Measurements from ENCODE around the gene UBE2G2. TPM values are rescaled to one million over a fixed set of nuclear protein-coding genes. Genes with fewer than 3 reads are reported as not detected.

Gene UBE2G2
- total RNA-seq, 1 experiment from 2014 or later: 126 TPM

GRCh38 chr21:44784810-44785209 lies 16.8 kb downstream of the UBE2G2 start:
- Histone ChIP-seq H3K4me3 (ENCODE audit: low read length) (no peak overlapping the region), H4K20me1 (ENCODE audit: insufficient read depth, low read depth, low read length) (peaks cover 56% of the 10 kb centered on the region), H3K27ac (ENCODE audit: low read length) (no peak overlapping the region), H3K4me1 (ENCODE audit: low read length) (peaks cover 6% of the 10 kb centered on the region), H3K4me2 (ENCODE audit: low read depth, low read length, poor library complexity, severe bottlenecking) (no peak overlapping the region), H3K36me3 (ENCODE audit: insufficient read depth, low read length) (peaks cover 28% of the 10 kb centered on the region), H3K9me2 (replicated peaks; ENCODE audit: insufficient read depth, low read length) (no peaks in the 10 kb centered on the region), H2AFZ (ENCODE audit: low read length) (no peak overlapping the region), H3K9me3 (ENCODE audit: low read length) (no peaks in the 10 kb centered on the region), H3K27me3 (ENCODE audit: low read length) (no peaks in the 10 kb centered on the region), H3K79me2 (ENCODE audit: low read length) (peaks cover 97% of the 10 kb centered on the region), H3K9ac (ENCODE audit: low read length) (no peak overlapping the region)
- no peak for DNase-seq

GRCh38 chr21:44783020-44783696 lies 18.5 kb downstream of the UBE2G2 start:
- Histone ChIP-seq H4K20me1 (ENCODE audit: insufficient read depth, low read depth, low read length) (peaks cover 47% of the 10 kb centered on the region), H3K4me1 (ENCODE audit: low read length) (no peaks in the 10 kb centered on the region), H2AFZ (ENCODE audit: low read length) (no peak overlapping the region)

GRCh38 chr21:44780767-44781459 lies 20.7 kb downstream of the UBE2G2 start:
- Histone ChIP-seq H3K36me3 (ENCODE audit: insufficient read depth, low read length) (peaks cover 30% of the 10 kb centered on the region), H3K27me3 (ENCODE audit: low read length) (no peaks in the 10 kb centered on the region), H3K79me2 (ENCODE audit: low read length) (peaks cover 81% of the 10 kb centered on the region)

More at GRCh38 chr21:44783020-44783696, 18.5 kb downstream of the UBE2G2 start:
- H3K9me2 ChIP-seq (replicated peaks; ENCODE audit: insufficient read depth, low read length): no peaks in the 10 kb centered on the region
- peaks cover 93% of the 10 kb centered on the region for H3K79me2 ChIP-seq (ENCODE audit: low read length)
- H3K9me3 ChIP-seq (ENCODE audit: low read length): no peaks in the 10 kb centered on the region
- H3K27ac ChIP-seq (ENCODE audit: low read length): no peak overlapping the region
- no peak overlapping the region for H3K4me3 ChIP-seq (ENCODE audit: low read length)
- H3K4me2 ChIP-seq (ENCODE audit: low read depth, low read length, poor library complexity, severe bottlenecking): no peak overlapping the region
- DNase-seq: no peak
- H3K27me3 ChIP-seq (ENCODE audit: low read length): no peaks in the 10 kb centered on the region
- H3K36me3 ChIP-seq (ENCODE audit: insufficient read depth, low read length): peaks cover 28% of the 10 kb centered on the region
- no peak overlapping the region for H3K9ac ChIP-seq (ENCODE audit: low read length)

GRCh38 chr21:44780137-44780502 lies 21.5 kb downstream of the UBE2G2 start:
- no peak overlapping the region for H3K9ac ChIP-seq (ENCODE audit: low read length)
- H3K9me2 ChIP-seq (replicated peaks; ENCODE audit: insufficient read depth, low read length): no peaks in the 10 kb centered on the region
- no peak overlapping the region for H2AFZ ChIP-seq (ENCODE audit: low read length)
- DNase-seq: no peak
- no peaks in the 10 kb centered on the region; the same call in 1 of the 2 replicates for H3K4me1 ChIP-seq (ENCODE audit: low read length)
- peaks cover 31% of the 10 kb centered on the region for H4K20me1 ChIP-seq (ENCODE audit: insufficient read depth, low read depth, low read length)
- H3K36me3 ChIP-seq (ENCODE audit: insufficient read depth, low read length): peaks cover 25% of the 10 kb centered on the region
- no peak overlapping the region for H3K4me3 ChIP-seq (ENCODE audit: low read length)
- H3K27ac ChIP-seq (ENCODE audit: low read length): no peak overlapping the region
- no peaks in the 10 kb centered on the region for H3K27me3 ChIP-seq (ENCODE audit: low read length)
- H3K4me2 ChIP-seq (ENCODE audit: low read depth, low read length, poor library complexity, severe bottlenecking): no peak overlapping the region
- H3K79me2 ChIP-seq (ENCODE audit: low read length): peaks cover 81% of the 10 kb centered on the region
- no peaks in the 10 kb centered on the region for H3K9me3 ChIP-seq (ENCODE audit: low read length)

More at GRCh38 chr21:44780767-44781459, 20.7 kb downstream of the UBE2G2 start:
- Histone ChIP-seq H4K20me1 (ENCODE audit: insufficient read depth, low read depth, low read length) (peaks cover 38% of the 10 kb centered on the region), H3K27ac (ENCODE audit: low read length) (no peak overlapping the region), H3K9me3 (ENCODE audit: low read length) (no peaks in the 10 kb centered on the region), H3K4me2 (ENCODE audit: low read depth, low read length, poor library complexity, severe bottlenecking) (no peak overlapping the region), H3K9ac (ENCODE audit: low read length) (no peak overlapping the region), H2AFZ (ENCODE audit: low read length) (no peak overlapping the region), H3K9me2 (replicated peaks; ENCODE audit: insufficient read depth, low read length) (no peaks in the 10 kb centered on the region), H3K4me3 (ENCODE audit: low read length) (no peak overlapping the region), H3K4me1 (ENCODE audit: low read length) (no peaks in the 10 kb centered on the region)
- no peak for DNase-seq

- no peak overlapping the region for H2AFZ ChIP-seq (ENCODE audit: low read length)
- H3K27me3 ChIP-seq (ENCODE audit: low read length): no peaks in the 10 kb centered on the region
- H4K20me1 ChIP-seq (ENCODE audit: insufficient read depth, low read depth, low read length): peaks cover 25% of the 10 kb centered on the region
- no peak overlapping the region for H3K9ac ChIP-seq (ENCODE audit: low read length)
- no peaks in the 10 kb centered on the region for H3K9me2 ChIP-seq (replicated peaks; ENCODE audit: insufficient read depth, low read length)
- peaks cover 26% of the 10 kb centered on the region for H3K36me3 ChIP-seq (ENCODE audit: insufficient read depth, low read length)
- DNase-seq: no peak
- no peak overlapping the region for H3K4me2 ChIP-seq (ENCODE audit: low read depth, low read length, poor library complexity, severe bottlenecking)
- H3K79me2 ChIP-seq (ENCODE audit: low read length): peaks cover 76% of the 10 kb centered on the region
- H3K4me3 ChIP-seq (ENCODE audit: low read length): no peak overlapping the region
- H3K4me1 ChIP-seq (ENCODE audit: low read length): peaks cover 4% of the 10 kb centered on the region; the same call in 1 of the 2 replicates
- H3K9me3 ChIP-seq (ENCODE audit: low read length): no peaks in the 10 kb centered on the region
- no peak overlapping the region for H3K27ac ChIP-seq (ENCODE audit: low read length)
These were observed 22.0 kb downstream of the UBE2G2 start for GRCh38 chr21:44779417-44780136.

- Histone ChIP-seq H3K27ac (ENCODE audit: low read length) (no peak overlapping the region), H3K9me2 (replicated peaks; ENCODE audit: insufficient read depth, low read length) (no peaks in the 10 kb centered on the region), H3K27me3 (ENCODE audit: low read length) (no peaks in the 10 kb centered on the region), H3K9ac (ENCODE audit: low read length) (no peak overlapping the region), H3K4me3 (ENCODE audit: low read length) (no peak overlapping the region), H2AFZ (ENCODE audit: low read length) (no peak overlapping the region), H3K9me3 (ENCODE audit: low read length) (no peaks in the 10 kb centered on the region), H3K4me2 (ENCODE audit: low read depth, low read length, poor library complexity, severe bottlenecking) (no peak overlapping the region), H3K79me2 (ENCODE audit: low read length) (peaks cover 70% of the 10 kb centered on the region), H3K4me1 (ENCODE audit: low read length) (peaks cover 10% of the 10 kb centered on the region), H3K36me3 (ENCODE audit: insufficient read depth, low read length) (peaks cover 31% of the 10 kb centered on the region), H4K20me1 (ENCODE audit: insufficient read depth, low read depth, low read length) (peaks cover 20% of the 10 kb centered on the region)
- DNase-seq: no peak
These were observed 22.6 kb downstream of the UBE2G2 start for GRCh38 chr21:44778983-44779382.

- peaks cover 18% of the 10 kb centered on the region for H4K20me1 ChIP-seq (ENCODE audit: insufficient read depth, low read depth, low read length)
- no peak overlapping the region for H3K27ac ChIP-seq (ENCODE audit: low read length)
- H3K4me2 ChIP-seq (ENCODE audit: low read depth, low read length, poor library complexity, severe bottlenecking): no peak overlapping the region
- peaks cover 34% of the 10 kb centered on the region for H3K36me3 ChIP-seq (ENCODE audit: insufficient read depth, low read length)
- H3K4me1 ChIP-seq (ENCODE audit: low read length): peaks cover 15% of the 10 kb centered on the region
- no peaks in the 10 kb centered on the region for H3K27me3 ChIP-seq (ENCODE audit: low read length)
- H3K79me2 ChIP-seq (ENCODE audit: low read length): peaks cover 65% of the 10 kb centered on the region
- H3K9me2 ChIP-seq (replicated peaks; ENCODE audit: insufficient read depth, low read length): no peaks in the 10 kb centered on the region
- H3K9me3 ChIP-seq (ENCODE audit: low read length): no peaks in the 10 kb centered on the region
- H3K4me3 ChIP-seq (ENCODE audit: low read length): no peak overlapping the region
- no peak overlapping the region for H3K9ac ChIP-seq (ENCODE audit: low read length)
- no peak overlapping the region for H2AFZ ChIP-seq (ENCODE audit: low read length)
- no peak for DNase-seq
These were observed 23.1 kb downstream of the UBE2G2 start for GRCh38 chr21:44778499-44778911.

GRCh38 chr21:44778094-44778493 lies 23.5 kb downstream of the UBE2G2 start:
- H3K4me2 ChIP-seq (ENCODE audit: low read depth, low read length, poor library complexity, severe bottlenecking): no peak overlapping the region
- H3K9me3 ChIP-seq (ENCODE audit: low read length): no peaks in the 10 kb centered on the region
- no peaks in the 10 kb centered on the region for H3K9me2 ChIP-seq (replicated peaks; ENCODE audit: insufficient read depth, low read length)
- peaks cover 13% of the 10 kb centered on the region for H4K20me1 ChIP-seq (ENCODE audit: insufficient read depth, low read depth, low read length)
- H3K36me3 ChIP-seq (ENCODE audit: insufficient read depth, low read length): peaks cover 34% of the 10 kb centered on the region
- H3K79me2 ChIP-seq (ENCODE audit: low read length): peaks cover 61% of the 10 kb centered on the region
- H3K27ac ChIP-seq (ENCODE audit: low read length): no peak overlapping the region
- no peak overlapping the region for H3K4me3 ChIP-seq (ENCODE audit: low read length)
- no peak for DNase-seq
- no peaks in the 10 kb centered on the region for H3K27me3 ChIP-seq (ENCODE audit: low read length)
- H3K9ac ChIP-seq (ENCODE audit: low read length): no peak overlapping the region
- H3K4me1 ChIP-seq (ENCODE audit: low read length): peaks cover 16% of the 10 kb centered on the region
- no peak overlapping the region for H2AFZ ChIP-seq (ENCODE audit: low read length)
